AG10803 (cell line): ENCODE data around the gene ITGB5.

ENCODE experiments used
- DNase-seq: peaks from one replicate; pipeline ENCODE4 v3.0.0; 2010; ENCODE audit warnings: low read depth
- H3K4me3 ChIP-seq: 2 replicates; pipeline ENCODE4 v1.5.1; 2011; ENCODE audit warnings: mild to moderate bottlenecking, low read length, control low read depth
- CTCF ChIP-seq: conservative IDR thresholded peaks from 2 replicates; pipeline ENCODE4 v1.5.1; 2011; ENCODE audit warnings: mild to moderate bottlenecking, low read length, control low read depth, inconsistent platforms

ITGB5 gene

DNA sequence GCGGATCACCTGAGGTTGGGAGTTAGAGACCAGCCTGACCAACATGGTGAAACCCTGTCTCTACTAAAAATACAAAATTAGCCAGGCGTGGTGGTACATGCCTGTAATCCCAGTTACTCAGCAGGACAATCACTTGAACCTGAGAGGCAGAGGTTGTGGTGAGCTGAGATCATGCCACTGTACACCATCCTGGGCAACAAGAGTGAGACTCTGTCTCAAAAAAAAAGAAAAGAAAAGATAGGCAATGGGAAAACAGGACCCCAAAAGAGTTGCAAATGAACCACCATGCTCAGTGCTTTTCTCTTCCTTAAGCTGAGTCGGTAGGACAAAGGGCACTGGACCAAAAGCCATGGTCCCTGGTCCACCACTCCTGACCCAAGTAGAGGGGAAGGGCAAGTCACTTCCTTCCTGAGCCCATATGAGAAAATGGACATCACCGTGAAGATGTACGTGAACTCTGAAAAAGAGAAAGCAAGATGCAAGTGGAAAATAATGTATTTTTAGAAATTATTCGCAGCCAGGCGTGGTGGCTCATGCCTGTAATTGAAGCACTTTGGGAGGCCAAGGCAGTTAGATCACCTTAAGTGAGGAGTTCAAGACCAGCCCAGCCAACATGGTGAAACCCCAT lies 2.6 kb downstream of the ITGB5 start:
- TF ChIP-seq CTCF = no peak
- no peak for DNase-seq
- H3K4me3 ChIP-seq = no peak overlapping the region; the same call in 1 of the 2 replicates

GRCh38 chr3:124883766-124884473 lies 3.2 kb downstream of the ITGB5 start:
- DNase-seq = peak; percentile 45
- H3K4me3 ChIP-seq = no peak overlapping the region
- TF ChIP-seq CTCF = no peak

GRCh38 chr3:124882816-124883747 lies 4.1 kb downstream of the ITGB5 start:
- no peak for DNase-seq
- TF ChIP-seq CTCF = no peak
- no peak overlapping the region for H3K4me3 ChIP-seq

DNA sequence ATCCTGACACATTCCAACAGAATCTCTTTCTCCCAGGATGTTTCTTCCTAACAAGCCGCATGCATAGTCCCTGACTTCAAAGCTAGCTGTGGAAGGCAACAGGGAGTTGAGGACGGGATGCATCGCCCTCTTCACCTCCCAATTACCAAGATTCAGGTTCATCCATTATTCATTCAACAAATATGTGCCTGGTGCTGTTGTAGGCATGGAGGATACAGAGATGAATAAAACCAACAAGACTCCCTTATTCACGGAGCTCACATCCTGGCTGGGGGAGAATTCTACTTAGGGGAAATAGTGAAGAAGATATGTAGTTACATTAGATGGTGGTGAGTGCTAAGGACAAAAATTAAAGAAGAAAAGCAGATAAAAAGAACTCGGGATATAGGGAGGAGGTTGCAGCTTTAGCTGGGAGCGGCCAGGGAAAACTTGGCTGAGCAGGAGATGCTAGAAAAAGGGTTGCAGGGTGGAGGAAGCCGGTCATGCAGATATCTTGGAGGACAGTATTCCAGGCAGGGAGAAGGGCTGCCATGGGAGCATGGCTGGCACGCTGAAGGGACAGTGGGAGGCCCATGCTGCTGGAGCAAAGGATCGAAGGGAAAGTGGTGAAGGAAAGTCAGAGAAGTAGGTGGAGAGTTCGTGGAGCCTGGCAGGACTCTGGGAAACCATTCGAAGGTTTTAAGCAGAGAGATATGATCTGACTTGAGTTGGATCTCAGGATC lies 5.0 kb downstream of the ITGB5 start:
- H3K4me3 ChIP-seq = no peak overlapping the region
- TF ChIP-seq CTCF = no peak
- DNase-seq = peak; percentile 40

GRCh38 chr3:124879337-124879680 lies 7.9 kb downstream of the ITGB5 start:
- DNase-seq = no peak
- no peak overlapping the region for H3K4me3 ChIP-seq
- TF ChIP-seq CTCF = no peak

DNA sequence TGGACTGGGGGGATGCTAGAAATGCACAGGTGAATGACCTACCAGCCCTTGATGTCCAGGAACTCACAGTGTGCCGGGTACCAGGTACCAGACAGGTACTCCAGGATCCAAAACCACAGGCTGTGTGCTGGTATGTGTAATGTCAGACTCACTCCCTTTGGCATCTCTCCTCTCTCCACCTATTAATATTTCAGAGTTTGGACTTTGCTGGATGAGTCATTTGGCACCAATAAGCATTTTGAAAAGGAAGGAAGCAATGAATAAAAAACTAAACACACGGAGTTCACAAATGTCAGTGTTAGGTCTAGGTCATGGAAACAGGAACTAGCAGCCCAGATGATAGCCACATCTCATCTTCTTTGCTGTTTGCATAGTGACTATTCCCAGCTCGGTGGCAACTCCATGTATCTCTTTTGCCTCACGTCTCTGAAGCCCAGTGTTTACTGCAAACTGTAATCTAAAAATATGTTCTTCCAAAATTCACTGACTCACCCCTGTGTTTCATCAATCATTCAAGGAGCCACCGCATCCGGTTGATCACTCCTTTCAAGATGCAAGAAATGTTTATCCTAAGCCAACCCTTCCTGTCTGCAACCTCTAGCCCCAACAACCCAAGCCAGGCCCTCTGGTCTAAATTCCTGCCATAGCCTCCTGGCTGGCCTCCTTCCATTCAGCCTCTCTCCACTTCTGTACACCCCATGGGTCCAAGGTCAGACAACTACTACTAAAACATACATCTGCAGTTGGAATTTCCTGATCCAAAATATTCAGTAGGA lies 8.4 kb downstream of the ITGB5 start:
- no peak for TF ChIP-seq CTCF
- no peak overlapping the region for H3K4me3 ChIP-seq
- DNase-seq = peak; percentile 99
